ENCODE data around the gene RASSF5. TPM values are rescaled to one million over a fixed set of nuclear protein-coding genes. Genes with fewer than 3 reads are reported as not detected.

The RASSF5 gene
- polyA plus RNA-seq, 1 donor, result 5.1 TPM

DNA sequence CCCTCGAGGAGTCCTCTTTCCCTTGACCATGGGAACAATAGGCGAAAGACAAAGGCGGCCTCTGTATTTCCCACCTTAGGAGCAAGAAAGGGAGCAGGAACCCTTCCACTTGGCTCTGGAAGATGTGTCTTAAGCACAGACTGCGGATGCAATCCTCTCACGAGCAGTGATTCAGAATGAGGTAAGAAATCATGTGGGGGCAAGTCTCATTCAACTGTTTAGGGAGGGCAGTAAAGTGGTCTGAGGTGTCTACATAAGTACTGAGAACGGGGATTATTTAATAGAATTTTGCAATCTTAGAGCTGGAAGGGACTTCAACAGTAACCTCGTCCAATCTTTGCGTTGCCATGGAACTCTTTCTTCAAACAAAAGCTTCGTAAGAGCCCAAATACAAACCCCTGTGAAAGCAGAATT, 126.4 kb downstream of the RASSF5 start:
- no peak for DNase-seq

DNA sequence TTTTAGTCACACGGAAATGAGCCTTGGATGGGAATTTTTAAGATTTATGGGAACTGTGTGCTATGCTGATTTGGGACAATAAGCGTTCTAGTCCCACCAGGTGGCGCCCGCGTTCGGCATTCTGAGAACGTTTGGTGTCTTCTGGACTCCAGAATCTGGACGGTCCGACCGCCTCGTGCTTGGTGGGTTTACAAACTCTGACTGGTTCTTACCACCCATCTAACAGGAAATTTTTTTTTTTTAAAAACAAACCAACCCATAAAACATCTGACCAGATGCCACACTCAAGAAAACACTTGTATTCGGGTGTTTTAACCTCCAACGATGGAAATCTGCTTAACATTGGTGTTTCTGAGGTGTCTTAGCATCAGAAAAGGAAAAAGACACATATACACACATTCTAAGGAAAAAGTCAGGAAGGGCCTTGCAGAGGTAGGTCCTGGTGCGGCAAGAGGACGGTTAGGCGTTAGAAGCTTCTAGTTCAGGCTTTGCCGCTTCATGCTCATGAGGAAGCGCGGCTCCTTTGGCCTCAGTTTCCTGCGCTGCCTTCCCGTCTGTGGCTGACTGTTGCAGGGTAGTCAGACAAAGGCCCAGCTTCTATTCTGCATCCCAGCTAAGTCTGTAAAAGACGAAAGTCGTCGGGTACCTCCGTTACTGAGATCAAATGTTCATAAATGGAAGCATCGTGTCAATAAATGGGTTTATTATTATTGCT, 127.2 kb downstream of the RASSF5 start:
- peak; percentile 93 for DNase-seq

DNA sequence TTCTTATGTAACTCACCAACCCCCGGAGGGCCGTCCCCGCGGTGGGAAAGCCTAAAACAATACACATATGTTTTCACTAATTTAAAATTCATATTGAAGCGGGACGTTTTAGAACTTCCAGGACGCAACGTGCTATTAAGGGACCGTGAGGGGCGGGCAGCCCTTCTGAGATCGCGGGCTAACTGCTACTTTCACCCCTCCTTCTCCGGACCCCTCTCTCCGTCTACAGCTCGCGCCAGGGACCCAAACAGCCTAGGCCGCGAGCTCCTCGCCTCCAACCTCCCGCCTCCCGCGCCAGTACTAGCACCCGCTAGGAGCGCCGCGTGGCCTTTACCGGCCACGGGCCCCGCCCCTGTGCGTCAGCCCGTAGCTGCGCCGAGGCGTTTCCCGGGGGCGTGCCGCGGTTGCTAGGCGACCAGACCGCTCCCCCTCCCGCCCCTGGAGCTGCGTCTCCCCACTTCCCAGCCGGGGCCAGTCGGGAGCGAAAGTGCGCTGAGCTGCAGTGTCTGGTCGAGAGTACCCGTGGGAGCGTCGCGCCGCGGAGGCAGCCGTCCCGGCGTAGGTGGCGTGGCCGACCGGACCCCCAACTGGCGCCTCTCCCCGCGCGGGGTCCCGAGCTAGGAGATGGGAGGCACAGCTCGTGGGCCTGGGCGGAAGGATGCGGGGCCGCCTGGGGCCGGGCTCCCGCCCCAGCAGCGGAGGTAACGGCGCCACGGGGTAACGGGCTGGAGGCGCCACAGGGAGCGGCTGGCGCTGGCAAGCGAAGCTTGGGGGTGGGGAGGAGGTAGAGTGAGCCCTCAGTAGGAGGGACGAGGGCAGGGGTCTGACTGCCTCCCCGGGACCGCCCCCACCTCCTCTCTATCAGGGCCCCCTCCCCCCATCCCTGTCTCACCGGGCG, 128.0 kb downstream of the RASSF5 start, which contains the start of gene DYRK3:
Gene DYRK3 (plus strand): TSS at position 457 of the 898 bp plus-strand sequence. CDS start 168 bp downstream, at position 625.
- peak; percentile 87 for DNase-seq

DNA sequence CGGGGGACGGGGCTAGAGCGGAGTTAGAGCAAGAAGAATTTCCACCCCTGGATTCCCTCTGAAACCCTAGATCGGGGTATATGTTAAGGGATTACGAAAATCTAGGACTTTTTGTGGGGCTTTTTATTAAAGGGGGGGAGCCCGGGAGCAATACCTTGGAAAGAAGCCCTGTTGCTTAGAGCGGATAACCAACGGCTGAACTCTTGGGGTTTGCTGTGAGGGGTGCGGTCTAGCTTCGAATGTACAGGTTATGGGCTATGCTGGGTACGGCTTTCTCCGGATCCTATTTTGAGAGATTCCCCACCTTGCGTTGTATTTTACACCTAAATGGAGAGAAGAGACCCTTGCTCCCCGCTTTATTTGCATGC, 128.6 kb downstream of the RASSF5 start:
- no peak for DNase-seq

DNA sequence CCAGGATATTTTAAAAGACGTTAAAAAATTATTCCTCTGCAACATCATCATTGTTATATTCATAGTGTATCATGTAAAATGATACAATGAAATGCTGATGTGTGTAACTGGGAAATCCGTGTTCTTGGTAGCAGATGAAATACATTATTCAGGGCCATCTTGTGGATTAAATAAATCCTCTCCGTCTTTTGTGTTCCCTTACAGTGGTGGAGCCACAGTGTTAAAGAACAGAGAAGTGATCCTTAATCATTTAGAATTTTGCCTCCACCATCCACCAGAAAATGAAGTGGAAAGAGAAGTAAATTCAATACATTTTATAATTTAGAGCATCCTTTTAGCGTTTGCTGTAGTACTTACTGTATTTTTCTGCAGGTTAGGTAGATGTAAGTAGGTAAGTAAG, 129.3 kb downstream of the RASSF5 start:
- no peak for DNase-seq

DNA sequence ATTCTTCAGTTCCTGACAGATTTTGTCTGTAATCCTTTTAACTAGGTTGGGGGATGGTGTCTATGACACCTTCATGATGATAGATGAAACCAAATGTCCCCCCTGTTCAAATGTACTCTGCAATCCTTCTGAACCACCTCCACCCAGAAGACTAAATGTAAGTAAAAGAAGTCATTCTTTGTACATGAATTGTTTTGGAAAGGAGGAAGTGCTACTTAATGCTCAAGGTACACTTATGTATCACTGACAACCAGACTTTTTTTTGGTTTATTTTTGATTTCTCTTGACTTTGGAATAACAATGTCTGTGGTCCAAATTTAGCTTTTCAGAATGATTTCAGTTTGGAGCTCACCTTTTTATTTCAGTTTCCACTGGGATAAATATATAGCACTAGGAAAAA, 130.3 kb downstream of the RASSF5 start:
- no peak for DNase-seq

Other genes starting within 250 kb of the RASSF5 start
- 5.2 TPM for gene IKBKE, start 37.1 kb upstream of the RASSF5 start, polyA plus RNA-seq (ENCODE audit: insufficient read length)
- 88.1 TPM for gene EIF2D, start 104.9 kb downstream of the RASSF5 start, polyA plus RNA-seq (ENCODE audit: insufficient read length)
- gene DYRK3, start 128.0 kb downstream of the RASSF5 start, polyA plus RNA-seq (ENCODE audit: insufficient read length), result 8.0 TPM
- 71.1 TPM for gene MAPKAPK2, start 177.4 kb downstream of the RASSF5 start, polyA plus RNA-seq (ENCODE audit: insufficient read length)

All from left kidney (tissue), 2 donors.